ENCODE data around the gene RRAGA.

GRCh38 chr9:19009391-19009965 is 39.7 kb upstream of the RRAGA start:
- TF ChIP-seq CTCF (IDR thresholded peaks at IDR 0.05; ENCODE audit: low read depth, low read length) (no peak), POLR2A (IDR thresholded peaks at IDR 0.05; ENCODE audit: extremely low read depth, insufficient read length) (no peak)

All from NB4 (cell line).